Breast epithelium (tissue), 3 donors: ENCODE data around the gene MYBBP1A.

ENCODE experiments used
- CTCF ChIP-seq, 3 donors: fragments of 450-650 bp; IDR thresholded peaks; one replicate each; pipeline ENCODE4 v1.5.1; 2016 to 2017; ENCODE audit warnings: antibody characterized with exemption in 3 of 3, mild to moderate bottlenecking in 3 of 3, moderate library complexity in 3 of 3
- POLR2A ChIP-seq: fragments of 450-650 bp; IDR thresholded peaks from one replicate; pipeline ENCODE4 v1.6.1; 2016; ENCODE audit warnings: antibody characterized with exemption, mild to moderate bottlenecking, moderate library complexity

- TF ChIP-seq CTCF (IDR thresholded peaks at IDR 0.05) = no peak
- no peak for TF ChIP-seq POLR2A
Observed at GRCh38 chr17:4586043-4586442, 30.9 kb upstream of the MYBBP1A start.
